ENCODE data around the gene KCNA1.

KCNA1 gene

DNA sequence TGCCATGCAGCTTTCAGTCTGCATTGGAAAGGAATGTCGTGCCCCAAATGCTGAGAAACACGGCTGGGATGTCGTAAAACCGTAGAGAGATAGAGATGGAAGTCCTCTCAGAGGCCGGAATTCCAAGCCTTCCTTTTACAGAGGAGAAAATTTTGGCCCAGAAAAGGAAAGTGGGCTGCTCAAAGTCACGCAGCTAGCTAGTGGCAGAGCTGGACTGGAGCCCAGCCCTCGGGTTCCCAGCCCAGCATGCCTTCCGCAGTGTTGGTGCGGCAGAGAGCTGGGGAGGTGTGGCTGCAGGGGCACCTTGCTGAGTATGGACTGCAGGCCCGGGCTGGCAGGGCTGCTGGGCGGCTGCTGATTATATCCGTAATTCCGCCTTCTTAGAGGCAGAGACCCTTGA, 50.3 kb downstream of the KCNA1 start:
- no peak overlapping the region for H3K4me3 Mint-ChIP-seq
- DNase-seq (no peak), ATAC-seq (replicated peaks) (no peak)
- H3K27me3 Mint-ChIP-seq, result peaks cover 60 to 63% of the 10 kb centered on the region in 2 donors
- no peaks in the 10 kb centered on the region for H3K4me1 Mint-ChIP-seq
- H3K27ac Mint-ChIP-seq, result no peak overlapping the region
- no peaks in the 10 kb centered on the region for H3K9me3 Mint-ChIP-seq
- H3K36me3 Mint-ChIP-seq, result no peaks in the 10 kb centered on the region

DNA sequence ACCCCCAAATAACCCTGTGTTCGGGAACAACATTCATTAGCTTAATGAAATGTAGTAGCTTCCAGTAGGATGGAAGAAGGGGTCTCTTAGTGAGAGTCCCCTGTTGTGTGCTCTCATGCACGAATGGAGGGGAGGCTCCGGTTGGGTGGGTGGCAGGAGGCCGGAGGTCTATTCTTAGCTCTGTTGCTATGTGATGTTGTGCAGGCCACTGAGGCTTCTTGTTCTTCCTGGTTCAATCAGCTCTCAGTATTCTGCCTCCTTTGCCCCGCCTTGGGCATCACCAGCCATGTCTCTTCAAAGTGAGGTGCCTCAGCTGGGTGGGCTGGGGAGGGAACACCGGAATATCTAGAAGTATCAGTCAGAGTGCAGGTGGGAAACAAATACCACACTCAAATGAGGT, 50.8 kb downstream of the KCNA1 start:
- H3K4me3 Mint-ChIP-seq, result no peak overlapping the region
- H3K27me3 Mint-ChIP-seq, result peaks cover 55 to 60% of the 10 kb centered on the region in 2 donors
- H3K4me1 Mint-ChIP-seq, result no peaks in the 10 kb centered on the region
- H3K9me3 Mint-ChIP-seq, result no peaks in the 10 kb centered on the region
- no peak overlapping the region for H3K27ac Mint-ChIP-seq
- ATAC-seq (replicated peaks) (no peak), DNase-seq (no peak)
- no peaks in the 10 kb centered on the region for H3K36me3 Mint-ChIP-seq

- H3K9me3 Mint-ChIP-seq, result no peaks in the 10 kb centered on the region
- no peak overlapping the region for H3K4me3 Mint-ChIP-seq
- no peak overlapping the region for H3K27ac Mint-ChIP-seq
- no peak for DNase-seq
- no peaks in the 10 kb centered on the region for H3K36me3 Mint-ChIP-seq
- peaks cover 50 to 55% of the 10 kb centered on the region in 2 donors for H3K27me3 Mint-ChIP-seq
- H3K4me1 Mint-ChIP-seq, result no peaks in the 10 kb centered on the region
- ATAC-seq (replicated peaks), result no peak
Measured at GRCh38 chr12:4961311-4961710, 51.6 kb downstream of the KCNA1 start.

GRCh38 chr12:4962539-4963486, 53.1 kb downstream of the KCNA1 start:
- Mint-ChIP-seq H3K27ac (no peak overlapping the region), H3K4me3 (no peak overlapping the region), H3K4me1 (no peaks in the 10 kb centered on the region), H3K27me3 (peaks cover 50 to 53% of the 10 kb centered on the region in 2 donors), H3K9me3 (no peaks in the 10 kb centered on the region), H3K36me3 (no peaks in the 10 kb centered on the region)
- DNase-seq, result no peak
- no peak for ATAC-seq (replicated peaks)
